ENCODE results near the gene PDE8B. TPM values are rescaled to one million over a fixed set of nuclear protein-coding genes. Genes with fewer than 3 reads are reported as not detected.
A peak's percentile ranks its signal among the peaks of the same experiment; 100 is the strongest.

The PDE8B gene
- total RNA-seq, 1 experiment from 2014 or later = 0.19 TPM

GRCh38 chr5:77400645-77401044 is 190.2 kb downstream of the PDE8B start:
- no peak for DNase-seq (ENCODE audit: low spot score)

- DNase-seq (ENCODE audit: low spot score) = no peak
These were observed 192.3 kb downstream of the PDE8B start for GRCh38 chr5:77402796-77403195.

GRCh38 chr5:77407152-77407551 is 196.7 kb downstream of the PDE8B start:
- DNase-seq (ENCODE audit: low spot score) = no peak

GRCh38 chr5:77409870-77410621 is 199.6 kb downstream of the PDE8B start:
- DNase-seq (ENCODE audit: low spot score) = no peak

GRCh38 chr5:77413049-77413448 is 202.6 kb downstream of the PDE8B start:
- no peak for DNase-seq (ENCODE audit: low spot score)

GRCh38 chr5:77418162-77418561 is 207.7 kb downstream of the PDE8B start:
- DNase-seq (ENCODE audit: low spot score) = no peak

- no peak for DNase-seq (ENCODE audit: low spot score)
These were observed 208.4 kb downstream of the PDE8B start for GRCh38 chr5:77418601-77419581.

GRCh38 chr5:77419644-77420582 is 209.4 kb downstream of the PDE8B start:
- no peak for DNase-seq (ENCODE audit: low spot score)

- no peak for DNase-seq (ENCODE audit: low spot score)
These were observed 210.5 kb downstream of the PDE8B start for GRCh38 chr5:77420940-77421339.

GRCh38 chr5:77423022-77423750 is 212.7 kb downstream of the PDE8B start:
- DNase-seq (ENCODE audit: low spot score) = no peak

- no peak for DNase-seq (ENCODE audit: low spot score)
These were observed 214.4 kb downstream of the PDE8B start for GRCh38 chr5:77424921-77425320.

- no peak for DNase-seq (ENCODE audit: low spot score)
These were observed 214.9 kb downstream of the PDE8B start for GRCh38 chr5:77425420-77425819.

- no peak for DNase-seq (ENCODE audit: low spot score)
These were observed 215.6 kb downstream of the PDE8B start for GRCh38 chr5:77425998-77426659.

GRCh38 chr5:77426670-77427069 is 216.2 kb downstream of the PDE8B start:
- DNase-seq (ENCODE audit: low spot score) = no peak

- no peak for DNase-seq (ENCODE audit: low spot score)
These were observed 217.5 kb downstream of the PDE8B start for GRCh38 chr5:77427998-77428397.

GRCh38 chr5:77428526-77428925 is 218.0 kb downstream of the PDE8B start:
- DNase-seq (ENCODE audit: low spot score) = no peak

GRCh38 chr5:77430726-77431125 is 220.2 kb downstream of the PDE8B start:
- DNase-seq (ENCODE audit: low spot score) = no peak

GRCh38 chr5:77431286-77431685 is 220.8 kb downstream of the PDE8B start:
- DNase-seq (ENCODE audit: low spot score) = peak; percentile 69

- no peak for DNase-seq (ENCODE audit: low spot score)
These were observed 221.2 kb downstream of the PDE8B start for GRCh38 chr5:77431719-77432118.

- no peak for DNase-seq (ENCODE audit: low spot score)
These were observed 226.7 kb downstream of the PDE8B start for GRCh38 chr5:77437194-77437593.

All from H4 (cell line).